Smooth muscle cell (in vitro differentiated cells): Measurements from ENCODE around the gene MSX2. TPM values are rescaled to one million over a fixed set of nuclear protein-coding genes. Genes with fewer than 3 reads are reported as not detected.

Experiments
- DNase-seq: peaks from one replicate; lab custom pipeline; 2025; ENCODE audit not compliant: unreplicated experiment; lab: John Stamatoyannopoulos, UW
- H2AFZ ChIP-seq: fragments of 200-600 bp; sonication (generic); 2 replicates; pipeline ENCODE4 v1.6.0; 2016; ENCODE audit warnings: antibody characterized with exemption, low read depth, mild to moderate bottlenecking
- H3F3A ChIP-seq: fragments of 200-600 bp; sonication (generic); 2 replicates; pipeline ENCODE4 v1.6.0; 2017; ENCODE audit warnings: antibody characterized with exemption, low read depth
- H3K27ac ChIP-seq: fragments of 200-600 bp; sonication (generic); 2 replicates; pipeline ENCODE4 v1.5.1; 2016; ENCODE audit warnings: low read depth, mild to moderate bottlenecking
- H3K27me3 ChIP-seq: fragments of 200-600 bp; sonication (generic); 2 replicates; pipeline ENCODE4 v1.6.1; 2016; ENCODE audit warnings: low read depth, mild to moderate bottlenecking
- H3K36me3 ChIP-seq: fragments of 200-600 bp; sonication (generic); 2 replicates; pipeline ENCODE4 v1.5.1; 2016; ENCODE audit warnings: low read depth
- H3K4me1 ChIP-seq: fragments of 200-600 bp; sonication (generic); 2 replicates; pipeline ENCODE4 v1.5.1; 2016; ENCODE audit warnings: low read depth
- H3K4me2 ChIP-seq: fragments of 200-600 bp; sonication (generic); 2 replicates; pipeline ENCODE4 v1.6.0; 2016; ENCODE audit warnings: mild to moderate bottlenecking
- H3K4me3 ChIP-seq: fragments of 200-600 bp; sonication (generic); 2 replicates; pipeline ENCODE4 v1.5.1; 2016; ENCODE audit warnings: mild to moderate bottlenecking
- H3K79me2 ChIP-seq: fragments of 200-600 bp; sonication (generic); 2 replicates; pipeline ENCODE4 v1.6.0; 2016; ENCODE audit warnings: low read depth, mild to moderate bottlenecking
- H3K9ac ChIP-seq: fragments of 200-600 bp; sonication (generic); 2 replicates; pipeline ENCODE4 v1.6.0; 2016; ENCODE audit warnings: low read depth
- H3K9me3 ChIP-seq: fragments of 200-600 bp; sonication (generic); replicated peaks from 2 replicates; pipeline ENCODE4 v1.5.1; 2016; ENCODE audit warnings: low read depth
- H4K20me1 ChIP-seq: fragments of 200-600 bp; sonication (generic); 2 replicates; pipeline ENCODE4 v1.6.0; 2016; ENCODE audit warnings: low read depth
- CTCF ChIP-seq: fragments of 200-600 bp; sonication (generic); IDR thresholded peaks from 2 replicates; pipeline ENCODE4 v1.5.1; 2017; ENCODE audit warnings: borderline replicate concordance, mild to moderate bottlenecking, antibody characterized with exemption; ENCODE audit not compliant: insufficient read depth, poor library complexity, severe bottlenecking
- WGBS: methylation state at CpG from one replicate; pipeline ENCODE4 v1.1.7; 2016; ENCODE audit warnings: low lambda C conversion rate; 5-methylcytosine and 5-hydroxymethylcytosine counted together
- polyA plus RNA-seq: library from polyadenylated mRNA; unstranded; fragments of >200 nt; fragmentation: Nextera tagmentation; extraction: Ambion mirVana; gene quantifications from 2 replicates; pipeline ENCODE4 v1.2.1, GENCODE V29; 2016
- total RNA-seq: library from RNA; depleted of rRNA; stranded (reverse); fragments of >200 nt; gene quantifications from 2 replicates; pipeline ENCODE4 v1.2.3, GENCODE V29; 2014

The MSX2 gene
- total and polyA plus RNA-seq, 2 experiments from 2014 or later = 50.7 to 76.8 TPM

DNA sequence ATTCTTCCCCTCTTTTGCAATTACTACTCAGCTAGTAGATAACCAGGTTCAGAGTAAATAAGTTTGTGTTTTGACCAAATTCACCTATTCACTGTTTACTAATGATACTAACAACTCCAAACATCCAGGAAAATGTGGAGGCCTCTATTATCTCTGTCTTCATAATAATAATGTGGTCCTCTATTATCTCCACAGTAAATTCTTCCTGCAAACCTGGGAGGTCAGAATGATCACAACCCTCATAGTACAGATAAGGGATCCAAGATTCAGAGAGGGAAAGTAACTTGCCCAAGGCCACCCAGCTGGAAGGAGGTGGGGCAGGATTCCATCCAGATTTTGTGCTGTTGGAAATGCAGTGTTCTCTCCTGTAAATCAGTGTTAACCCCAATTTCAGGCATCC, 9.6 kb upstream of the MSX2 start:
- no peak overlapping the region for H3K4me3 ChIP-seq
- H3K4me2 ChIP-seq = no peak overlapping the region
- H3K4me1 ChIP-seq = peaks cover 7% of the 10 kb centered on the region
- H2AFZ ChIP-seq = no peak overlapping the region
- H3F3A ChIP-seq = no peaks in the 10 kb centered on the region
- H3K9ac ChIP-seq = no peak overlapping the region
- H3K9me3 ChIP-seq = no peaks in the 10 kb centered on the region
- no peaks in the 10 kb centered on the region for H4K20me1 ChIP-seq
- H3K36me3 ChIP-seq = no peaks in the 10 kb centered on the region
- TF ChIP-seq CTCF = no peak
- no peak overlapping the region for H3K27ac ChIP-seq
- DNase-seq = no peak
- no peaks in the 10 kb centered on the region for H3K27me3 ChIP-seq
- H3K79me2 ChIP-seq = no peaks in the 10 kb centered on the region

GRCh38 chr5:174715804-174716203, 8.6 kb upstream of the MSX2 start:
- Histone ChIP-seq H3K36me3 (no peaks in the 10 kb centered on the region), H3K4me2 (no peak overlapping the region), H3K4me3 (no peak overlapping the region), H3K27ac (no peak overlapping the region), H2AFZ (no peak overlapping the region), H3K27me3 (no peaks in the 10 kb centered on the region), H3K9ac (no peak overlapping the region), H4K20me1 (no peaks in the 10 kb centered on the region), H3K79me2 (no peaks in the 10 kb centered on the region), H3F3A (no peaks in the 10 kb centered on the region), H3K4me1 (peaks cover 17% of the 10 kb centered on the region), H3K9me3 (no peaks in the 10 kb centered on the region)
- 83% methylated on average over 3 of the region's 3 CpGs for WGBS
- DNase-seq = no peak
- no peak for TF ChIP-seq CTCF

GRCh38 chr5:174717826-174718455, 6.4 kb upstream of the MSX2 start:
- Histone ChIP-seq H3K9ac (no peak overlapping the region), H3K4me2 (no peak overlapping the region), H3K27ac (no peak overlapping the region), H3K27me3 (no peaks in the 10 kb centered on the region), H3K4me3 (no peak overlapping the region), H4K20me1 (no peaks in the 10 kb centered on the region), H3K79me2 (no peaks in the 10 kb centered on the region), H3K36me3 (no peaks in the 10 kb centered on the region), H3F3A (peaks cover 3% of the 10 kb centered on the region), H2AFZ (no peak overlapping the region), H3K4me1 (peaks cover 30% of the 10 kb centered on the region), H3K9me3 (no peaks in the 10 kb centered on the region)
- DNase-seq = no peak
- 44% methylated on average over 5 of the region's 5 CpGs for WGBS
- no peak for TF ChIP-seq CTCF
